ENCODE results near the gene TSPAN14.

The TSPAN14 gene

GRCh38 chr10:80552151-80552646 lies 98.1 kb downstream of the TSPAN14 start:
- TF ChIP-seq CTCF (IDR thresholded peaks at IDR 0.05; ENCODE audit: extremely low read depth, insufficient read depth, missing control alignments) = no peak
- in situ Hi-C loops (cut with MboI; ENCODE audit: low pct_unique_long_range_greater_than_20kb, low sequenced_read_pairs, unreplicated experiment) = no loop called here
- no peak for DNase-seq (ENCODE audit: low spot score)

GRCh38 chr10:80553436-80553835 lies 99.3 kb downstream of the TSPAN14 start:
- TF ChIP-seq CTCF (IDR thresholded peaks at IDR 0.05; ENCODE audit: extremely low read depth, insufficient read depth, missing control alignments) = no peak
- in situ Hi-C loops (cut with MboI; ENCODE audit: low pct_unique_long_range_greater_than_20kb, low sequenced_read_pairs, unreplicated experiment) = no loop called here
- DNase-seq (ENCODE audit: low spot score) = no peak

- no peak for TF ChIP-seq CTCF (IDR thresholded peaks at IDR 0.05; ENCODE audit: extremely low read depth, insufficient read depth, missing control alignments)
- in situ Hi-C loops (cut with MboI; ENCODE audit: low pct_unique_long_range_greater_than_20kb, low sequenced_read_pairs, unreplicated experiment) = no loop called here
- no peak for DNase-seq (ENCODE audit: low spot score)
Observed at GRCh38 chr10:80554050-80554449, 99.9 kb downstream of the TSPAN14 start.

- in situ Hi-C loops (cut with MboI; ENCODE audit: low pct_unique_long_range_greater_than_20kb, low sequenced_read_pairs, unreplicated experiment) = no loop called here
- TF ChIP-seq CTCF (IDR thresholded peaks at IDR 0.05; ENCODE audit: extremely low read depth, insufficient read depth, missing control alignments) = no peak
- no peak for DNase-seq (ENCODE audit: low spot score)
Observed at GRCh38 chr10:80555415-80555814, 101.3 kb downstream of the TSPAN14 start.

GRCh38 chr10:80561950-80562349 lies 107.8 kb downstream of the TSPAN14 start:
- DNase-seq (ENCODE audit: low spot score) = no peak
- no peak for TF ChIP-seq CTCF (IDR thresholded peaks at IDR 0.05; ENCODE audit: extremely low read depth, insufficient read depth, missing control alignments)
- in situ Hi-C loops (cut with MboI; ENCODE audit: low pct_unique_long_range_greater_than_20kb, low sequenced_read_pairs, unreplicated experiment) = no loop called here

- no peak for TF ChIP-seq CTCF (IDR thresholded peaks at IDR 0.05; ENCODE audit: extremely low read depth, insufficient read depth, missing control alignments)
- DNase-seq (ENCODE audit: low spot score) = no peak
- in situ Hi-C loops (cut with MboI; ENCODE audit: low pct_unique_long_range_greater_than_20kb, low sequenced_read_pairs, unreplicated experiment) = no loop called here
Observed at GRCh38 chr10:80567292-80567691, 113.2 kb downstream of the TSPAN14 start.
